ENCODE data around the gene FGB.
A peak's percentile ranks its signal among the peaks of the same experiment; 100 is the strongest.

The FGB gene

DNA sequence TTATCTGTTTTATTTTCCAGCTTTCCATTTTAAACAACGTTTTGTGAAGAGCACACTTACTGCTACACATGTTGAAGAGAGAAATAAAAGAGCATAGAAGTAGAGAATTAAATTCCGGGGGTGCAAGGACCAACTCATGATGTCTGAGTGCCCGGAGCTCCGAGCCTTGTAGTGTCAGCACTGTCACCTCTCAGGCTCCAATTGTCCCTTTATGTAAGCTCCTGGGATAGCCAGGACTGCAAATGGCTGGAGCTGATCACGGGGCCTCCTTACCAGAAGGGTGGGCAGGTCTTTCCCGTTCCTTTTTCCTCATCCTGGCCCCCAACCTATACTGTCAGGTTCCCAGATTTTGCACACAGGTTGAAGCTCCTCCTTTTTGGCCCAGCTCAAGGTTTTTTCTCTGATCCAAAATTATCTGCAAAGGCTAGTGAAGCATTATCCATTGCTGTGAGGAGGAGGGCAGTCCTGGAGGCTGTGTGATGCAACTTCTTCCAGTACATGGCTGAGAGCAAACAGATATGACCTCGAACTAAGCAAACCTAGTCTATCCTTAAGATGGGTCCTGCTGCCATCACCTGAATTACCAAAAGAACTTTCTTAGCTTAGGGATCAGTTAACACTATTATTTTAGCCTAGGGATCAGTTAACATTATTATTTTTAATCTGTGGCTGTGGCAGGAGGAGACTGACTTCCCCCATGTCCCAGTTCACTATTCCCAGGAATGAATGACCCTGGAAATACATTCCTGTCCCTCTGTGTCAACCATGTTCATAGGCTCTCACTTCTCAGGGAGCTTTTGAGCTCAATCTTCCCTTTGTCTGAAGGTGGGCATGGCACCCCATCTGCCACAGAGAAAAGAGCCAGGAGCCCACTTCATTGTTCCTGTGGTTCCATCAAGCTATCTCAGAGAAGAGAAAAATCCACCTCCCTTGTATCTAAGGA is 49.9 kb downstream of the FGB start, which contains the start of gene FGG:
Gene FGG, minus strand, starts transcription at position 185 of the 943 bp plus-strand sequence. Its CDS starts 47 bp downstream, at position 138.
- H3K27ac ChIP-seq (ENCODE audit: insufficient read depth in 1 of 2, low read depth in 1 of 2, low read length in 2 of 2, poor library complexity in 1 of 2, severe bottlenecking in 2 of 2): no peak within 1 kb of the TSS
- ChIA-PET CTCF (interaction anchor here (0.8 to 5.8 kb wide), 12 partner anchors 9 to 166 kb away, joined by 3 to 40 read pairs (median 5); partner anchors contain the start of genes FGB and PLRG1), POLR2A (no interaction called here)
- H3K9me3 ChIP-seq (ENCODE audit: control extremely low read depth in 1 of 5, control insufficient read depth in 4 of 5, insufficient read depth in 2 of 5, low read depth in 1 of 5, low read length in 4 of 5): no peaks in the 10 kb centered on the region
- H3K27me3 ChIP-seq (replicated peaks in 2 of 5; ENCODE audit: control insufficient read depth in 4 of 5, insufficient read depth in 5 of 5, low read length in 4 of 5): no peaks in the 10 kb centered on the region
- H3K4me3 ChIP-seq (ENCODE audit: control insufficient read depth in 1 of 7, extremely low read depth in 1 of 7, insufficient read depth in 4 of 7, low read depth in 2 of 7, low read length in 6 of 7): no peak within 1 kb of the TSS
- H3K4me1 ChIP-seq (ENCODE audit: control extremely low read depth in 1 of 4, control insufficient read depth in 4 of 4, insufficient read depth in 4 of 4, low read length in 3 of 4): peaks cover 0 to 7% (median 4%) of the 10 kb centered on the region in 4 experiments
- 100% methylated on average over 5 of the region's 7 CpGs for WGBS (ENCODE audit: insufficient coverage)
- no peak for DNase-seq
- no peaks in the 10 kb centered on the region for H3K36me3 ChIP-seq (ENCODE audit: control insufficient read depth in 4 of 4, insufficient read depth in 4 of 4, low read length in 3 of 4)

DNA sequence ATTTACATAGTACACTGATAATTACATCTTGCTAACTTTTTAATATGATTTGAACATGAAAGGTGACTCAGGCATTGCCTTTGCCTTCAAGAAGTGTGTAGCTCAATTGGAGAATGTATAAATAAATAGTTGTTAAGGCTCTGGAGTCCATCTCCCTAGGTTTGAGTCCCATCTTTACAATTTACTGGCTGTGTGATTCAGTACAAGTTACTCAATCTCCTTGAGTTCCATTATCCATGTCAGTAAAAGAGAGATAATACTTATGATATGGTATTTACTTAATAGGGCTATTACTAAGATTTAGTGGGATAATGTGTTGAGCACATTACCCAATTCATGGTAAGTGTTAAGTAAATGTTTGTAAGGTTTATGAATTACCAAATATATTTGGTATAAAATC is 51.5 kb downstream of the FGB start:
- no peak overlapping the region for H3K27ac ChIP-seq (ENCODE audit: insufficient read depth in 1 of 2, low read depth in 1 of 2, low read length in 2 of 2, poor library complexity in 1 of 2, severe bottlenecking in 2 of 2)
- peaks cover 0 to 7% (median 5%) of the 10 kb centered on the region in 4 experiments for H3K4me1 ChIP-seq (ENCODE audit: control extremely low read depth in 1 of 4, control insufficient read depth in 4 of 4, insufficient read depth in 4 of 4, low read length in 3 of 4)
- CTCF ChIA-PET: interaction anchor here (1.0 to 5.8 kb wide), 5 partner anchors 8 to 62 kb away, joined by 3 to 40 read pairs (median 5); no protein-coding TSS in a partner anchor
- no peaks in the 10 kb centered on the region for H3K9me3 ChIP-seq (ENCODE audit: control extremely low read depth in 1 of 5, control insufficient read depth in 4 of 5, insufficient read depth in 2 of 5, low read depth in 1 of 5, low read length in 4 of 5)
- no peaks in the 10 kb centered on the region for H3K27me3 ChIP-seq (replicated peaks in 2 of 5; ENCODE audit: control insufficient read depth in 4 of 5, insufficient read depth in 5 of 5, low read length in 4 of 5)
- no peaks in the 10 kb centered on the region for H3K36me3 ChIP-seq (ENCODE audit: control insufficient read depth in 4 of 4, insufficient read depth in 4 of 4, low read length in 3 of 4)
- POLR2A ChIA-PET: no interaction called here
- H3K4me3 ChIP-seq (ENCODE audit: control insufficient read depth in 1 of 7, extremely low read depth in 1 of 7, insufficient read depth in 4 of 7, low read depth in 2 of 7, low read length in 6 of 7): no peak overlapping the region
- no peak for DNase-seq

DNA sequence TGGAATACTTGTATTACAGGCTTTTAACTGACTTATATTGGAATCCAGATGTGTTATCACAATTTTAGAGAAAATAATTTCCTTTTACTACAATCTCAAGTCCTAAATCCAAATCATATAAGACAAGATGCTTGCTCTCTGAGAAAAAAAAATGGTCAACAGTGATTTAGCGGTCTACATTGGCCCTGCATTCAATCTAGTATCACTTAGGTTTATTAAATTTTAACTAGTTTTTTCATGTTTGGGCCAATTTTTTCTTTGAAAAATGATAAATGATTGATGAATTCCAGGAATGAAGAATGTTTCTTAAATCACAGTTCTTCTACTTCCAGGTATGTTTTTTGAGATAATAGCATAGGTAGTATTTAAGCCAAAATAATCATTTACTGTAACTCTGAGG is 52.4 kb downstream of the FGB start:
- ChIA-PET CTCF (interaction anchor here (1.5 to 5.8 kb wide), 4 partner anchors 11 to 63 kb away, joined by 4 to 40 read pairs (median 8); no protein-coding TSS in a partner anchor), POLR2A (no interaction called here)
- Histone ChIP-seq H3K27ac (ENCODE audit: insufficient read depth in 1 of 2, low read depth in 1 of 2, low read length in 2 of 2, poor library complexity in 1 of 2, severe bottlenecking in 2 of 2) (no peak overlapping the region), H3K4me1 (ENCODE audit: control extremely low read depth in 1 of 4, control insufficient read depth in 4 of 4, insufficient read depth in 4 of 4, low read length in 3 of 4) (peaks cover 0 to 7% (median 5%) of the 10 kb centered on the region in 4 experiments), H3K9me3 (ENCODE audit: control extremely low read depth in 1 of 5, control insufficient read depth in 4 of 5, insufficient read depth in 2 of 5, low read depth in 1 of 5, low read length in 4 of 5) (no peaks in the 10 kb centered on the region), H3K27me3 (replicated peaks in 2 of 5; ENCODE audit: control insufficient read depth in 4 of 5, insufficient read depth in 5 of 5, low read length in 4 of 5) (no peaks in the 10 kb centered on the region), H3K36me3 (ENCODE audit: control insufficient read depth in 4 of 4, insufficient read depth in 4 of 4, low read length in 3 of 4) (no peaks in the 10 kb centered on the region), H3K4me3 (ENCODE audit: control insufficient read depth in 1 of 7, extremely low read depth in 1 of 7, insufficient read depth in 4 of 7, low read depth in 2 of 7, low read length in 6 of 7) (no peak overlapping the region)
- no peak for DNase-seq
- WGBS (ENCODE audit: insufficient coverage): no CpG with 5 or more reads among the region's 1 CpG

GRCh38 chr4:154616287-154616686 is 53.5 kb downstream of the FGB start:
- no peak overlapping the region for H3K27ac ChIP-seq (ENCODE audit: insufficient read depth in 1 of 2, low read depth in 1 of 2, low read length in 2 of 2, poor library complexity in 1 of 2, severe bottlenecking in 2 of 2)
- peak overlapping the region in 2 of 7 experiments; percentile 4 to 22 for H3K4me3 ChIP-seq (ENCODE audit: control insufficient read depth in 1 of 7, extremely low read depth in 1 of 7, insufficient read depth in 4 of 7, low read depth in 2 of 7, low read length in 6 of 7)
- DNase-seq: no peak
- ChIA-PET POLR2A (no interaction called here), CTCF (interaction anchor here (0.9 to 13.3 kb wide), 3 partner anchors 10 to 62 kb away, joined by 3 to 495 read pairs (median 11); partner anchors contain the start of genes FGB and PLRG1)
- 41% methylated on average over 3 of the region's 4 CpGs for WGBS (ENCODE audit: insufficient coverage)
- H3K36me3 ChIP-seq (ENCODE audit: control insufficient read depth in 4 of 4, insufficient read depth in 4 of 4, low read length in 3 of 4): no peaks in the 10 kb centered on the region
- no peaks in the 10 kb centered on the region for H3K9me3 ChIP-seq (ENCODE audit: control extremely low read depth in 1 of 5, control insufficient read depth in 4 of 5, insufficient read depth in 2 of 5, low read depth in 1 of 5, low read length in 4 of 5)
- no peaks in the 10 kb centered on the region for H3K27me3 ChIP-seq (replicated peaks in 2 of 5; ENCODE audit: control insufficient read depth in 4 of 5, insufficient read depth in 5 of 5, low read length in 4 of 5)
- peaks cover 0 to 7% (median 4%) of the 10 kb centered on the region in 4 experiments for H3K4me1 ChIP-seq (ENCODE audit: control extremely low read depth in 1 of 4, control insufficient read depth in 4 of 4, insufficient read depth in 4 of 4, low read length in 3 of 4)

DNA sequence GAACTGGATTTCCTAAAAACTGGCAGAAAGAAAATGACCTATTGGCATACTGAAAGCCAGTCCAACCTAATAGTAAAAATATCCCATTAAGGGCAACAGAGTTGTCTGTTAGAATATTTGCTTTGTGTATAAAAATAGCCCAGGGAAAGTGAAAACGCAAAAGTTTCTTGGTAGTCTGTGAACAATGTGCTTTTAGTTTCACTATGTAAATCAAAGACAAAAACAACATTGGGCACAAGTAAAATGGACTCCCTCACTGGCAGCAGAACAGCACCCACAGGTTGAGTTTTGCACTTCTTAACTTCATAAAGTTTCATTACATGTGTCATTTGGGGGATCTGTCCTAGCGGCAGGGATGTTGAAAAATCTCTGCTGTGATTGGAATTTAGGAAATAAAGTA is 53.9 kb downstream of the FGB start:
- WGBS (ENCODE audit: insufficient coverage): no CpG with 5 or more reads among the region's 2 CpGs
- H3K4me1 ChIP-seq (ENCODE audit: control extremely low read depth in 1 of 4, control insufficient read depth in 4 of 4, insufficient read depth in 4 of 4, low read length in 3 of 4): peaks cover 0 to 7% (median 4%) of the 10 kb centered on the region in 4 experiments
- DNase-seq: peak in 2 of 3 donors; percentile 58 to 64
- POLR2A ChIA-PET: no interaction called here
- H3K9me3 ChIP-seq (ENCODE audit: control extremely low read depth in 1 of 5, control insufficient read depth in 4 of 5, insufficient read depth in 2 of 5, low read depth in 1 of 5, low read length in 4 of 5): no peaks in the 10 kb centered on the region
- H3K27ac ChIP-seq (ENCODE audit: insufficient read depth in 1 of 2, low read depth in 1 of 2, low read length in 2 of 2, poor library complexity in 1 of 2, severe bottlenecking in 2 of 2): no peak overlapping the region
- H3K4me3 ChIP-seq (ENCODE audit: control insufficient read depth in 1 of 7, extremely low read depth in 1 of 7, insufficient read depth in 4 of 7, low read depth in 2 of 7, low read length in 6 of 7): peak overlapping the region in 2 of 7 experiments; percentile 4 to 22
- CTCF ChIA-PET: interaction anchor here (0.9 to 13.3 kb wide), 3 partner anchors 9 to 62 kb away, joined by 3 to 495 read pairs (median 11); partner anchors contain the start of genes FGB and PLRG1
- H3K27me3 ChIP-seq (replicated peaks in 2 of 5; ENCODE audit: control insufficient read depth in 4 of 5, insufficient read depth in 5 of 5, low read length in 4 of 5): no peaks in the 10 kb centered on the region
- H3K36me3 ChIP-seq (ENCODE audit: control insufficient read depth in 4 of 4, insufficient read depth in 4 of 4, low read length in 3 of 4): no peaks in the 10 kb centered on the region

GRCh38 chr4:154617820-154618317 is 55.1 kb downstream of the FGB start:
- DNase-seq: no peak
- WGBS (ENCODE audit: insufficient coverage): 95% methylated on average over 2 of the region's 5 CpGs
- H3K27ac ChIP-seq (ENCODE audit: insufficient read depth in 1 of 2, low read depth in 1 of 2, low read length in 2 of 2, poor library complexity in 1 of 2, severe bottlenecking in 2 of 2): no peak overlapping the region
- H3K36me3 ChIP-seq (ENCODE audit: control insufficient read depth in 4 of 4, insufficient read depth in 4 of 4, low read length in 3 of 4): no peaks in the 10 kb centered on the region
- H3K9me3 ChIP-seq (ENCODE audit: control extremely low read depth in 1 of 5, control insufficient read depth in 4 of 5, insufficient read depth in 2 of 5, low read depth in 1 of 5, low read length in 4 of 5): no peaks in the 10 kb centered on the region
- no peak overlapping the region for H3K4me3 ChIP-seq (ENCODE audit: control insufficient read depth in 1 of 7, extremely low read depth in 1 of 7, insufficient read depth in 4 of 7, low read depth in 2 of 7, low read length in 6 of 7)
- peaks cover 0 to 7% (median 4%) of the 10 kb centered on the region in 4 experiments for H3K4me1 ChIP-seq (ENCODE audit: control extremely low read depth in 1 of 4, control insufficient read depth in 4 of 4, insufficient read depth in 4 of 4, low read length in 3 of 4)
- CTCF ChIA-PET: interaction anchor here (0.8 to 13.3 kb wide), 10 partner anchors 8 to 285 kb away, joined by 3 to 495 read pairs (median 6); partner anchors contain the start of genes FGB and PLRG1
- H3K27me3 ChIP-seq (replicated peaks in 2 of 5; ENCODE audit: control insufficient read depth in 4 of 5, insufficient read depth in 5 of 5, low read length in 4 of 5): no peaks in the 10 kb centered on the region
- POLR2A ChIA-PET: no interaction called here

Data from common myeloid progenitor, CD34-positive (primary cell).